Gastrocnemius medialis (tissue), 4 donors: ENCODE data around the gene UTRN.

ENCODE experiments used
- CTCF ChIP-seq, 5 experiments: fragments of 450-650 bp in 3 of 5; fragments of 200-600 bp in 2 of 5; sonication (generic) in 2 of 5; IDR thresholded peaks in 4 of 5; conservative IDR thresholded peaks in 1 of 5; 1 replicate in 4 of 5; 2 replicates in 1 of 5; pipeline ENCODE4 v1.5.1; 2016 to 2019; ENCODE audit warnings: antibody characterized with exemption in 5 of 5, mild to moderate bottlenecking in 3 of 5, moderate library complexity in 3 of 5
- POLR2A ChIP-seq, 2 donors: fragments of 450-650 bp; IDR thresholded peaks; one replicate each; pipeline ENCODE4 v1.6.1; 2017; ENCODE audit warnings: antibody characterized with exemption in 2 of 2, mild to moderate bottlenecking in 2 of 2, moderate library complexity in 2 of 2

GRCh38 chr6:144315981-144316861, 31.1 kb downstream of the UTRN start:
- no peak for TF ChIP-seq CTCF (IDR thresholded peaks at IDR 0.05 in 4 of 5, conservative IDR thresholded peaks at IDR 0.05 in 1 of 5)
- TF ChIP-seq POLR2A (IDR thresholded peaks at IDR 0.05): no peak
